Sigmoid colon (tissue), 7 donors: Measurements from ENCODE around the gene KRTAP6-1. TPM values are rescaled to one million over a fixed set of nuclear protein-coding genes. Genes with fewer than 3 reads are reported as not detected.

Source experiments
- DNase-seq: peaks from one replicate; pipeline ENCODE4 v3.0.0-alpha.2; 2019
- H3K27ac ChIP-seq, 4 donors: fragments of 200-600 bp; sonication (generic); one replicate each; pipeline ENCODE4 v1.5.1; 2016 to 2019; ENCODE audit warnings: mild to moderate bottlenecking in 1 of 4
- H3K27me3 ChIP-seq, 3 donors: fragments of 200-600 bp; sonication (generic); one replicate each; pipeline ENCODE4 v1.5.1; 2019; ENCODE audit warnings: mild to moderate bottlenecking in 1 of 3
- H3K36me3 ChIP-seq, 4 donors: fragments of 200-600 bp; sonication (generic); one replicate each; pipeline ENCODE4 v1.5.1; 2016 to 2019
- H3K4me1 ChIP-seq, 4 donors: fragments of 200-600 bp; sonication (generic); one replicate each; pipeline ENCODE4 v1.5.1; 2017 to 2019
- H3K4me3 ChIP-seq, 4 donors: fragments of 200-600 bp; sonication (generic); one replicate each; pipeline ENCODE4 v1.5.1; 2017 to 2019; ENCODE audit warnings: mild to moderate bottlenecking in 2 of 4, moderate library complexity in 1 of 4
- H3K9me3 ChIP-seq, 4 donors: fragments of 200-600 bp in 3 of 4; sonication (generic) in 3 of 4; one replicate each; pipeline versions ENCODE4 v1.5.1 to v1.6.1; 2013 to 2019
- CTCF ChIP-seq, 4 experiments: fragments of 450-650 bp in 3 of 4; fragments of 200-600 bp in 1 of 4; IDR thresholded peaks; one replicate each; pipeline ENCODE4 v1.5.1; 2016 to 2019; ENCODE audit warnings: antibody characterized with exemption in 4 of 4, mild to moderate bottlenecking in 3 of 4, moderate library complexity in 2 of 4
- EP300 ChIP-seq, 4 donors: sonication (generic); formaldehyde crosslinking; IDR thresholded peaks; one replicate each; pipeline ENCODE4 v1.6.1; 2017; ENCODE audit warnings: antibody characterized with exemption in 4 of 4
- POLR2A ChIP-seq, 2 donors: fragments of 450-650 bp; IDR thresholded peaks; one replicate each; pipeline ENCODE4 v1.6.1; 2016; ENCODE audit warnings: antibody characterized with exemption in 2 of 2, mild to moderate bottlenecking in 2 of 2, moderate library complexity in 2 of 2
- POLR2AphosphoS5 ChIP-seq, 4 donors: sonication (generic); formaldehyde crosslinking; IDR thresholded peaks; one replicate each; pipeline ENCODE4 v1.6.1; 2017; ENCODE audit warnings: antibody characterized with exemption in 4 of 4
- WGBS, 2 donors: extraction: QIAGEN DNeasy Blood & Tissue Kit; methylation state at CpG; one replicate each; pipeline ENCODE4 v1.1.7; 2013; 5-methylcytosine and 5-hydroxymethylcytosine counted together
- intact Hi-C: fragments of 100-400 bp; cut with DNase I; formaldehyde crosslinking; loops from one replicate; pipeline ENCODE4 v1.15.1; 2023
- polyA plus RNA-seq, 3 donors: library from polyadenylated mRNA; stranded (reverse); fragments of 200-250 nt; gene quantifications; one replicate each; pipeline ENCODE4 v1.2.3, GENCODE V29; 2013
- total RNA-seq, 4 donors: library from RNA; depleted of rRNA; stranded (reverse); fragments of >200 nt; gene quantifications; one replicate each; pipeline ENCODE4 v1.1.0, GENCODE V29; 2016
- donor health status: healthy with polysubstance abuse.
- donor health status: Bipolar disorder and iron deficiency.
- donor health status: healthy.

The KRTAP6-1 gene
- total and polyA plus RNA-seq, 7 donors, result not detected

GRCh38 chr21:30620522-30620921 is 6.8 kb upstream of the KRTAP6-1 start, which contains the start of gene KRTAP20-4:
TSS of gene KRTAP20-4 (plus strand) at chr21:30620627.
- Histone ChIP-seq H3K4me3 (no peak within 1 kb of the TSS), H3K27me3 (no peaks in the 10 kb centered on the region), H3K4me1 (no peaks in the 10 kb centered on the region), H3K36me3 (no peaks in the 10 kb centered on the region), H3K9me3 (no peaks in the 10 kb centered on the region), H3K27ac (no peak within 1 kb of the TSS)
- WGBS, 2 donors, result 81 to 89% methylated on average over 3 of the region's 3 CpGs
- DNase-seq, result no peak
- intact Hi-C loops, result no loop called here
- no peak for TF ChIP-seq POLR2A (IDR thresholded peaks at IDR 0.05)
- TF ChIP-seq EP300 (IDR thresholded peaks at IDR 0.05), result no peak
- TF ChIP-seq CTCF (IDR thresholded peaks at IDR 0.05), result no peak
- no peak for TF ChIP-seq POLR2AphosphoS5 (IDR thresholded peaks at IDR 0.05)

GRCh38 chr21:30620080-30620479 is 6.3 kb upstream of the KRTAP6-1 start:
- intact Hi-C loops, result no loop called here
- Histone ChIP-seq H3K4me3 (no peak overlapping the region), H3K36me3 (no peaks in the 10 kb centered on the region), H3K27ac (no peak overlapping the region), H3K9me3 (no peaks in the 10 kb centered on the region), H3K4me1 (no peaks in the 10 kb centered on the region), H3K27me3 (no peaks in the 10 kb centered on the region)
- no peak for DNase-seq
- no peak for TF ChIP-seq CTCF (IDR thresholded peaks at IDR 0.05)
- no peak for TF ChIP-seq POLR2A (IDR thresholded peaks at IDR 0.05)
- TF ChIP-seq EP300 (IDR thresholded peaks at IDR 0.05), result no peak

DNA sequence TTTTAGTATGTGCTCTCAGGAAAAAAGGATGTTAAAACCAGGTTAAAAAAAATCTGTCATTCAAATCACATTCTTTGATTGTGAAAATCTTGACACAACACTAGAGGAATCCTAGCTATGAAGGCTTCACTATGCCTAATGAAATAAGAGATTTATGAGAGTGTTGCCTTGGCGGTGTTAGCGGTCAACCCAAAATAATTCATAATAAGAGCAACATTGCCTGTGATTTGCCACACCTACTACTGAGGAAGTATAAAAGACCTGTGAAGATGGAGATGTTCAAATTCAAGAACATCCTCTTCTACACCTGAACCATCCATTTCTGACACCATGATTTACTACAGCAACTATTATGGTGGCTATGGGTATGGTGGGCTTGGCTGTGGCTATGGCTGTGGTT is 2.4 kb upstream of the KRTAP6-1 start, which contains the start of gene KRTAP20-1:
Gene KRTAP20-1, plus strand, starts transcription at position 301 of the 400 bp plus-strand sequence. Its CDS starts 30 bp downstream, at position 331.
- Histone ChIP-seq H3K36me3 (no peaks in the 10 kb centered on the region), H3K27ac (no peak within 1 kb of the TSS), H3K4me3 (no peak within 1 kb of the TSS), H3K4me1 (no peaks in the 10 kb centered on the region), H3K27me3 (no peaks in the 10 kb centered on the region), H3K9me3 (no peaks in the 10 kb centered on the region)
- no peak for TF ChIP-seq EP300 (IDR thresholded peaks at IDR 0.05)
- no peak for TF ChIP-seq POLR2A (IDR thresholded peaks at IDR 0.05)
- DNase-seq, result no peak
- intact Hi-C loops, result no loop called here
- 91 to 95% methylated on average over 2 of the region's 2 CpGs for WGBS, 2 donors

DNA sequence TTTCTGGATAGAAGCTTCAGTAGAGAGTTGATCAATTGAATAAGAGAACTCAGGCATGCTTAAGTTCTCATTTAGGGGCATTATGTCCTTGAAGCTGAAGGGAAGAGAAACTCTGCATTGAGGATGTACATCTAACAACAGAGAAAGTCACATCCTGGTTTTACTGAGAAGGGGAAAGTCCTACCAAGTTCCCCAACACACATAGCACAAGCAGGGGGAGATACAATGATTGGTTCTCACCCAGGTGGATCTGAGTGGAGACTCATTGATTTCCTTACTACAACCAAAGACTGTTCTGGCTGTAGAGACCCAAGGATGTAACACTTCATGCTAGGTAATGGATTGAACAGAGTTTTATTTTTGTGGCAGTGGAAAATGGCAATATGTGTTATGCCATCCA is 1.5 kb upstream of the KRTAP6-1 start:
- Histone ChIP-seq H3K36me3 (no peaks in the 10 kb centered on the region), H3K4me3 (no peak overlapping the region), H3K27ac (no peak overlapping the region), H3K4me1 (no peaks in the 10 kb centered on the region), H3K9me3 (no peaks in the 10 kb centered on the region), H3K27me3 (no peaks in the 10 kb centered on the region)
- no peak for TF ChIP-seq POLR2AphosphoS5 (IDR thresholded peaks at IDR 0.05)
- no peak for TF ChIP-seq POLR2A (IDR thresholded peaks at IDR 0.05)
- TF ChIP-seq CTCF (IDR thresholded peaks at IDR 0.05), result no peak
- no peak for TF ChIP-seq EP300 (IDR thresholded peaks at IDR 0.05)
- DNase-seq, result no peak
- intact Hi-C loops, result no loop called here

- no peak for TF ChIP-seq POLR2A (IDR thresholded peaks at IDR 0.05)
- TF ChIP-seq EP300 (IDR thresholded peaks at IDR 0.05), result no peak
- TF ChIP-seq POLR2AphosphoS5 (IDR thresholded peaks at IDR 0.05), result no peak
- no peak for TF ChIP-seq CTCF (IDR thresholded peaks at IDR 0.05)
- no peaks in the 10 kb centered on the region for H3K36me3 ChIP-seq
- H3K27ac ChIP-seq, result no peak overlapping the region
- no peaks in the 10 kb centered on the region for H3K9me3 ChIP-seq
- H3K27me3 ChIP-seq, result no peaks in the 10 kb centered on the region
- WGBS, 2 donors, result 87 to 90% methylated on average over 2 of the region's 2 CpGs
- no peak overlapping the region for H3K4me3 ChIP-seq
- no peak for DNase-seq
- no peaks in the 10 kb centered on the region for H3K4me1 ChIP-seq
- intact Hi-C loops, result no loop called here
Observed at GRCh38 chr21:30612132-30612531, 1.6 kb downstream of the KRTAP6-1 start.
